PC-9 (cell line): ENCODE results near the gene MICU2.

ENCODE experiments used
- EZH2 ChIP-seq: fragments of 200-600 bp; sonication (generic); IDR thresholded peaks from 2 replicates; pipeline ENCODE4 v1.8.0; 2017; ENCODE audit warnings: antibody characterized with exemption, low read depth
- TF ChIP-seq, protein P1 (sequence below): fragments of 200-600 bp; sonication (generic); conservative IDR thresholded peaks from 2 replicates; pipeline ENCODE4 v1.6.1; 2017; ENCODE audit warnings: mixed run types, antibody characterized with exemption, mild to moderate bottlenecking, moderate library complexity

GRCh38 chr13:21636656-21637055, 32.7 kb upstream of the MICU2 start:
- TF ChIP-seq, protein P1, sequence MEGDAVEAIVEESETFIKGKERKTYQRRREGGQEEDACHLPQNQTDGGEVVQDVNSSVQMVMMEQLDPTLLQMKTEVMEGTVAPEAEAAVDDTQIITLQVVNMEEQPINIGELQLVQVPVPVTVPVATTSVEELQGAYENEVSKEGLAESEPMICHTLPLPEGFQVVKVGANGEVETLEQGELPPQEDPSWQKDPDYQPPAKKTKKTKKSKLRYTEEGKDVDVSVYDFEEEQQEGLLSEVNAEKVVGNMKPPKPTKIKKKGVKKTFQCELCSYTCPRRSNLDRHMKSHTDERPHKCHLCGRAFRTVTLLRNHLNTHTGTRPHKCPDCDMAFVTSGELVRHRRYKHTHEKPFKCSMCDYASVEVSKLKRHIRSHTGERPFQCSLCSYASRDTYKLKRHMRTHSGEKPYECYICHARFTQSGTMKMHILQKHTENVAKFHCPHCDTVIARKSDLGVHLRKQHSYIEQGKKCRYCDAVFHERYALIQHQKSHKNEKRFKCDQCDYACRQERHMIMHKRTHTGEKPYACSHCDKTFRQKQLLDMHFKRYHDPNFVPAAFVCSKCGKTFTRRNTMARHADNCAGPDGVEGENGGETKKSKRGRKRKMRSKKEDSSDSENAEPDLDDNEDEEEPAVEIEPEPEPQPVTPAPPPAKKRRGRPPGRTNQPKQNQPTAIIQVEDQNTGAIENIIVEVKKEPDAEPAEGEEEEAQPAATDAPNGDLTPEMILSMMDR = no peak
- no peak for TF ChIP-seq EZH2
